HG02970 (cell line): ENCODE results near the gene SASS6.
A peak's percentile ranks its signal among the peaks of the same experiment; 100 is the strongest.

ENCODE experiments used
- ATAC-seq: cut with Tn5 transposase; IDR thresholded peaks from one replicate; pipeline ENCODE4 v1.9.1; 2021; ENCODE audit warnings: mild to moderate bottlenecking, moderate library complexity, moderate number of reproducible peaks; ENCODE audit not compliant: unreplicated experiment, low FRiP score

Gene SASS6, protein sequence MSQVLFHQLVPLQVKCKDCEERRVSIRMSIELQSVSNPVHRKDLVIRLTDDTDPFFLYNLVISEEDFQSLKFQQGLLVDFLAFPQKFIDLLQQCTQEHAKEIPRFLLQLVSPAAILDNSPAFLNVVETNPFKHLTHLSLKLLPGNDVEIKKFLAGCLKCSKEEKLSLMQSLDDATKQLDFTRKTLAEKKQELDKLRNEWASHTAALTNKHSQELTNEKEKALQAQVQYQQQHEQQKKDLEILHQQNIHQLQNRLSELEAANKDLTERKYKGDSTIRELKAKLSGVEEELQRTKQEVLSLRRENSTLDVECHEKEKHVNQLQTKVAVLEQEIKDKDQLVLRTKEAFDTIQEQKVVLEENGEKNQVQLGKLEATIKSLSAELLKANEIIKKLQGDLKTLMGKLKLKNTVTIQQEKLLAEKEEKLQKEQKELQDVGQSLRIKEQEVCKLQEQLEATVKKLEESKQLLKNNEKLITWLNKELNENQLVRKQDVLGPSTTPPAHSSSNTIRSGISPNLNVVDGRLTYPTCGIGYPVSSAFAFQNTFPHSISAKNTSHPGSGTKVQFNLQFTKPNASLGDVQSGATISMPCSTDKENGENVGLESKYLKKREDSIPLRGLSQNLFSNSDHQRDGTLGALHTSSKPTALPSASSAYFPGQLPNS

DNA sequence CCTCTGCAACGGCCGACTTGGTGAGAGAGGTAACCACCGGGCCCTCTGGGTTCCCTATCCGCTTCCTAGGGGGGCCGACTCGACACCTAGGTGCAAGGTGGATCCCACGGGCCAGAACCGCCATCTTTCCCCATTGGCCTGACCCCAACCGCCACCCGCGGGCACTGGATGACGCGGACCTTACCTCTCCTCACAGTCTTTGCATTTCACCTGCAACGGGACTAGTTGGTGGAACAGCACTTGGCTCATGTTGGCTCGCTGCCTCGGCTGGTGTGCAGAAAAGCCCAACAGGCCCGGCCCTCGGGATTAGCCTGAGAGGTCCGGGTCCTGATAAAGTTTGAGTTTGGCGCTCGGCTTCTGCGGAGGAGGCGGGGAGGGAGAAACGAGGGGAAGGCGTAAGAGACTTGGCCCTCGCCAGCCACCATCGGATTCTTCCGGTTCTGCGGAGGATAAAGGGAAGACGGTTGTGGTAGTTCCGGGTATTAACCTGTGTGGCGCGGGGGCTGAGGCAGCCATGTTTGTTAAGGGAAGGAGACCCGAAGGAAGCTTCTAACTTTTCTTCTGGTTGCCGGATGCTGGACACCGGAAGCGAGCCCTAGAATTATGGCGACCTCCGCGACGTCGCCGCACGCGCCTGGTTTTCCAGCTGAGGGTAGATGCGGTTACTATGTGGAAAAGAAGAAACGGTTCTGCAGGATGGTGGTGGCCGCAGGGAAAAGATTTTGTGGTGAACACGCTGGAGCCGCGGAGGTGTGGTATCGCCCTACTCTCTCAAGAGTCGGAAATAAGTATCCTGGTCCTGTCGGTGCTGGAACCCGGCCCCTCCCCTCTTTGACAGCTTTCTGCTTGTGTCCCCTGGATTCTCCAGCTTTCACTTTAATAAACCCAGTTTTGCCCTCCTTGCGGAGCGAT is at the start of gene SASS6, which contains the start of gene TRMT13:
Gene SASS6 (minus strand): TSS at position 365 of the 912 bp plus-strand sequence. CDS start 116 bp downstream, at position 249.
Gene TRMT13 (plus strand): TSS at position 598 of the 912 bp plus-strand sequence. CDS start 6 bp downstream, at position 604.
- ATAC-seq = peak; percentile 94

DNA sequence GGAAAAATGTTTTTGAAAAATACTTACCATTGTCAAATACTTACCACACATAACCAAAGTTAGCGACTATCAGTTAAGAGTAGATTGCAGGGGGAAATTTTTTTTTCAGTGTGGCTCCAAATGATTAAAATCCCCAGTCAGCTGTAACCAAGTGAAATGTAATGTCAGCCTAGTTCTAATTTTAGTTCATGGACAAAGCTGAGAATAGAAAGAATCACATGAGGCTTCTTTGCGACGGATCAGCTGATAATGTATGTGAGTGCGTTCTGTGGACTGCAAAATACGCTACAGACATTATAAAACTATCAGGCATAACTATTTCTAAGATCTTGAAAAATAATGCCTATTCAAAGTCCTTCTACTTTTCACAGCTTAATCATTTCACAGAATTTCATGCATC is 45.4 kb upstream of the SASS6 start, which contains the start of gene LRRC39:
Gene LRRC39 (minus strand): TSS at position 166 of the 400 bp plus-strand sequence. CDS start 9,740 bp downstream, outside the sequence.
- ATAC-seq = no peak

DNA sequence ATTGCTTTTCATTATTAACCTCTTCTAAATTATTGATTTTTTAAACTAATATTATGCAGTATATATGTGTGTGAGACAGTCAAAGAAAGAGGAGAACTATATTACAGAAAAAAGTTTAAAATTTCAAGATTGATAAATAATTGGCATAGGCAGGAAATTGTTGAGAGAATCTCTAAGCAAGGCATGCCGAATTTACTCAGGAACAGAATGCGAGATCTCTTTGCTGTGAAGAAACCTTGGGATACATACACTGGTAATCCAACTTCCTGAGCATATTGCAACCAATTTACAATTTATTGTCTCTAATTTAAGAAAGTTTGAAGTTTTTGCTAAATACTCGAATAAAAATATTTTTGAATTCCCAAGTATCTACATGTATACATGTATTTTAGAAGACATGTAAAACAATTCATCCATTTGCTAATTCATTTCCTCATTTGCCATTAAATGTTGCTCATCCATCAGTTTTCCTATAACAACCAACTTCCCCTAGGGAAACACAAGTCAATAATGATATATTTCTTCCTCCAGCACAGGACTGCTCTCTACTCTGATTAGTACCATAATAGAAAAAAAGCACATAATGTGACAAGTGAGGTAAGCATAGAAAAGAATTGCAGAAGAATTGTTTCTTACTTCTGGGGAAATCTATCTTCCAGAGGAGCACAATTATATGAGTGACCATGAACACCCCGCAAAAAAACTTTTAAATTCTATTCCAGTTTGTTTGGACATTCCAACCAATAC is 44.7 kb upstream of the SASS6 start:
- no peak for ATAC-seq

DNA sequence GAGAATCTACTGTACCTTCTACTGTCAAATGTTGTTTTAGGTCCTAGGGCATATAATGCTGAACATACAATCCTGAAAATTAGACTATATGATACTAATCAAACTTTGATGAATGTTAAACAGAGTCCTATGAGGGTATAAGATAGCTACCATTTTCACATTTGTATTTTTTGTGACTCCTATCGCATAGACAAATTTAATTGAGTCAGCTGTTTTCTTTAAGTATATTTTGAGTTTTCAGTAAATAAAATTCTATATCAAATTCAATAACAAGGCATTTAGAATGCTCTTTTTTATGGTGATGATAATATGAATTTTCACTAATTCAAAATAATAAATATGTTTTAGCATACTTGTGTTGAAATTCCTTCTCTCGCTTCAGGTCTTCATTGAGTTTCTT is 35.3 kb upstream of the SASS6 start:
- no peak for ATAC-seq

DNA sequence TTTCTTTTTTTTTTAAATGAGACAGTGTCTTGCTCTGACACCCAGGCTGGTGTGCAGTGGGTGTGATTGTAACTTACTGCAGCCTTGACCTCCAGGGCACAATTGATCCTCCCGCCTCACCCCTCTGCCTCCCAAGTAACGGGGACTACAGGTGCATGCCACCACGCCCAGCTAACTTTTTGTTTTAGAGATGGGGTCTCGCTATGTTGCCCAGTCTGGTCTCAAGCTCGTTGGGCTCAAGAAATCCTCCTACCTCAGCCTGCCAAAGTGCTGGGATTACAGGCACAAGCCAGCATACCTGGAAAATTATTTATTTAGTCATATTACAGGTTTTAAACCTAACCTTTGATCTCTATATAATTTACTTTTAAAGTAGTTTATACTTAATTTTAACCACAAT is 32.0 kb upstream of the SASS6 start:
- no peak for ATAC-seq

DNA sequence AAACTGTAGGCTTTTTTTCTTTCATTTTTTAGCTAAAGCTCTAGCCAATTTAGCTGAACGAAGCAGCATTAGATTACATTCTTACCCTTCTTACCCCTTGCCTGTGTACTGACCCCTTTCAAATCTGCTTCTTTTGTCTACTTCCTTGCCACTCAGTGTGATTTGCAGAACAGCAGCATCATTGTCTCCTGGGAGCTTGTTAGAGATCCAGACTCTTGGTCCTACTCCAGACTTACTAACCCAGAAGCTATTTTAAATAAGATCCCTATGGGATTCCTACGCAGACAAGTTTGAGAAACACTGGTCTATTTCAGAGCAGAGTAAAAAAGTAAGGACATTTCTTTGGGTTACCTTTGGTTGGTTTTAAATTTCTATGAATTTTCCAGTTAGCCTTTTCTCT is 31.5 kb upstream of the SASS6 start:
- ATAC-seq = no peak

DNA sequence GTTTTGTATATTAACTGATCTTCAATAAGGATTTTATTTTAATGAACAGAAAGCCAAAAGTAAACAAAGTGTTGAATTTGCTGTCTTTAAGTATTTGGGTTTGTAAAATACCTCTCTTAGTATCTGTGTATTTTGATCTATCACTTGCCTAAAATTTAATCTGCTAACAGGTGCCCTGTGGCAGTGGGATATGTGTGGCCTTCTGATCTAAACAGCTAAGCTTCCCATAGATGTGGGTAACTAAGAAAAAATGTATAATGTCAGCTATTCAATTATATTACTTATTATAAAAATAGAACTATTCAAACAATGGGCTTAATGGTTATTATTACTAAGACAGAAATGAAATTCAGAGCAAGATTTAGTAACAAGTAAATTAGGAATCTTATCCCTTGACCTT is 30.2 kb upstream of the SASS6 start:
- no peak for ATAC-seq

DNA sequence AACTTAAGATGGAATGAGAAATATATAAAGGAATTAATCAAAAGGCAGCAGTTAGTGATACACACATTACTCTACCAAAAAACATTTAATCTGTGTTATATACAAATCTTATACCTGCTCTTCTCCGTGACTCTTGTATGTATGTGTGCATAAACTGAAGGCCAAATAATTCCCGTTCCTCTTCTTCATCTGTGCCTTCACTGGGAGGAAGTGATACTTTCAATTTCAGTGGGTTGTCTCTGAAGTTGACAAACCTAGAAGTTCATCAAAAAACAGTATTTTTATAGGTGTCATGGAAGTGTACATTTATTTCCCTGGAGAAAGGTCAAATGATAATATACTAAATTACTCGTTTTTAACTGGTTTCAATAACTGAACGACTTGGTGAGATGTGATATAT is 19.5 kb upstream of the SASS6 start:
- no peak for ATAC-seq

DNA sequence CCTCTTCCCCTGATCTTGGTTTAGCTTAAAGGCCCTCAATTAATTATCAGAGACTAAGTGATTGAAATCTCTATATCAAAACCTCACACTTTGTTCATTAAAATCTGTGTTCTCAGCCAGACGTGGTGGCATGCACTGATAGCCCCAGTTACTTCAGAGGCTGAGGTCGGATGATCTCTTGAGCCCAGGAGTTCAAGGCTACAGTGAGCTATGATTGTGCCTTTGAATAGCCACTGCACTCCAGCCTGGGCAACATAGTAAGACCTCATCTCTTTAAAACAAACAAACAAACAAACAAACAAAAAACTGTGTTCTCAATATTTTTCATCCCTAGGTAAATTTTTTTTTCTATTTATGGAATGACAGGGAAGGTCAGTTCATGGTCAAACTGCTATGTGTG is 18.9 kb upstream of the SASS6 start:
- no peak for ATAC-seq

DNA sequence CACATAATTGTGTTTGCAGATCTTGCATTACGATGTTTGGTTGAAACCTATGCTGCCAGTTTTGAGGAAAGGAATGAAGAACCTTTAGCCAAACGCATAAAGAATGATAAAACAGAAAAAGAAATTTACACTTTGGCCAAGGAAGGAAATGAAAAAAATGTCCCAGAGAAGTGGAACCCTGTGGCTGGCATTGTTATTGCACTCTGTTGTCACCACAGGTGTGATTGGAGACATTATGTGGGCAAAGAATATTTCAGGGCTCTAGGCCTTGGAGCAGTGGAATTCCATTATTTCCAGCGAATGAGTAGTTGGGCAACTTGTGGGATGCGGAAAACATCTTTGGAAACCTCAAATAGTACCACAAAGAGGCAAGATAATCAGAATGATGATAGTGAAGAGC is 15.1 kb upstream of the SASS6 start:
- no peak for ATAC-seq

DNA sequence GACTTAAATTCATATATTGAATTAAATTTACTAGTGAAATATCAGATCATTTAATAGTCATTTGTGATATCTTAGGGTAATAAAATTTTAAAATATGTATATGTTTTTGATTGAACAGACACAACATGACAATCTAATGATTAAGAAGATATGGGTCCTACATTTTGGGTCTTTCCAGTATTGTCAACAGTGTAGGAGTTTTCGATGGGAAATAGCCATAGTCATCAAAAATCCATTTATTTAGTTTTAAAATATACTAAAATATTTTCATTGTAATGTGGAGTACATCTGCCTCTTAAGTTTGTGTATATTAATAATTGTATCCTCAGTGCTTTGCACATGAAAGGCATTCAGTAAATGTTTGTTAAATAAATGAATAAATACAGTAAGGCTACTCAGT is 14.2 kb upstream of the SASS6 start:
- ATAC-seq = no peak

DNA sequence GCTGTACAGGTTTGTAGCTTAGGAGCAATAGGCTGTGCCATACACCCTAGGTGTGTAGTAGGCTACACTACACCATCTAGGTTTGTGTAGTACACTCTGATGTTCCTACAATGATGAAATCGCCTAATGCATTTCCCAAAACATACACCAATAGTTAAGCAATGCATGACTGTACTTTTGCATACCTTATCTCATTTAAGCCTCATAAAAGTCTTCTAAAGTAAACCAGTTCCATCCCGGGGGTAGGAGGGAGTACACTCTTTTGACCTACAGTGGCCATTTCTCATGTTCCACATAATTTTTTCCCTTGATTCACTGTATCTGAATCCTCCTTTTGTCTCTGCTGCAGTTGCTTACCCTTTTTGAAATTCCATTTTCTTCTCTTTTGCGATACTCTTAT is 12.4 kb upstream of the SASS6 start:
- no peak for ATAC-seq

DNA sequence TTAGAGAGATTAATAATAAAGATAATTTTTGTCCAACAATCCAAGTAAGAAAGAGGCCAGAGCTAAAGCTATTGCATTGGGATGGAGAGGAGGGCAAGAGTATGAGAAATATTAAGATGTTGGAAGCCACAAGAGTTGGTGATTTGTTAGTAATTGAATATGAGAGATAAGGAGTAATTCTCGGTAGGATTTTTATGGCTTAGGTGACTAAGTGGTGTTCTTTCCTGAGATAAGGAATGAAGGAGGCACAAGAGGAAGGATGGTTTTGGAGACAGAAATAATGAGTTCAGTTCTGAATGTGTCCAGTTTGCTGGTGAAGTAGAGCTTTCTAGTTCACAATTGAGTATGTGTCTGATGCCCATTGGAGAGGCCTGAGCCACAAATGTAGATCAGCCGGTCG is 9.6 kb upstream of the SASS6 start:
- ATAC-seq = no peak

DNA sequence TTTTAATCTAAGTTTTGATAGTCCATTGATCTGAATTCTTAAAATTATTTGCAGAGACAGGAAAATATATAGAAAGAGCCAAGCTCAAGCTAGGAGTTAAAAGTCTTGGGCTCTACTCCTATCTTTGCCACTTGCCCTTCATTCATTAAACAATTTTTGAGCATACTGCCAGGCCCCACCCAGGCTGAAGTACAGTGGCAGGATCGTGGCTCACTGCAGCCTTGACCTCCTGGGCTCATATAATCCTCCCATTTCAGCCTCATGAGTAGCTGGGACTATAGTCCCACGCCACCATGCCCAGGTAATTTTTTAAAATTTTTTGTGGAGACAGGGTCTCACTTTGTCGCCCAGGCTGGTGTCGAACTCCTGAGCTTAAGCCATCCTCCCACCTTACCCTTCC is 8.5 kb upstream of the SASS6 start:
- ATAC-seq = no peak

DNA sequence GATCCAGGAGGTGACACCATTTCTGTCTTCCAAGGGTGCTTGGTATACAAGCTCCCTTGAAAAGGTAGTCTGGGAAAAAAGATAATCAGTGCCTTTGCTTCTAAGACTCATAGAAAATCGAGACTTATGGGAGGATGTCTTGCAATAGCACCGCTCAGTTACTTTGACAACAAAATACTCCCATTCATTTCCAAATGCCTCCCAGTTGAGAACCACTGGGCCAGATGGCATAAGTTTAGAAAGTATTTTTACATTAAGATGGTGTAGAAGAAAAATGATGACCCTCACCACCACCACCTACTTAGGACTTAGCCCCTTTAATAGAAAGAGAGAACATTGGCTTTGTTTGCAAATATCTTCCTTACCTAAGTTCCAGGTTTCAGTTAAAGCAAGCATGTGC is 4.9 kb upstream of the SASS6 start:
- no peak for ATAC-seq

DNA sequence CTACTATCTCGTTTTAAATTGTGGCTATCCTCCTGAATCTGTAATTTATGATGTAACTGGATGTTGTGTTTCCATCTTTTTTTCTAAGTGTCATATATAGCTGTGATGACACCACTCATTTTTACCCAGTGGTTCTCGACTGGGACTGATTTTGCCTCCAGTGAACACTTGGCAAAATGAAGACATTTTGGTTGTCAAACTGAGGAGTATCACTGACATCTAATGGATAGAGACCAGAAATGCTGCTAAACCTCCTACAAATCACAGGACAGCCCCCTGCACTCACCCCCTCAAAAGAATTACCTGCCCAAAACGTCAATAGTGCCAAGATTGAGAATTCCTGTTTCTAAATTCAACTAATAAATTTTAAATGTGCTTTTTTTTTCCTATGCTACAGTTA is 2.1 kb upstream of the SASS6 start:
- no peak for ATAC-seq

DNA sequence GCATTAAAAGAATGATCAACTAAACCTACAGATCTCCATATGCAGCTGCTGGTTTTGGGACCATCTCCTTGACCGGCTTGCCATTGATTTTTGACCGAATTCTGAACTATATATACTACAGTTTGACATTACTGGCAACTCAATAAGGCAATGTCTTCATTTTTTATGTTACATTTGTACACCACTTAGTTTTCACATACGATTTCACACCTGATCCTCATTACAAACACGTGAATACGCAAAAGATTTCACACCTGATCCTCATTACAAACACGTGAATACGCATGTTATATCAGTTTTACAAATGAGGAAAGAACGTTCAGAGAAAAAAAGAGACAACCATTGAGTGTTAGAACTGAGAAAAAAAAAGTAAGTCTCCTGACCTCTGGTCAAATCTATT is 1.1 kb downstream of the SASS6 start:
- no peak for ATAC-seq

DNA sequence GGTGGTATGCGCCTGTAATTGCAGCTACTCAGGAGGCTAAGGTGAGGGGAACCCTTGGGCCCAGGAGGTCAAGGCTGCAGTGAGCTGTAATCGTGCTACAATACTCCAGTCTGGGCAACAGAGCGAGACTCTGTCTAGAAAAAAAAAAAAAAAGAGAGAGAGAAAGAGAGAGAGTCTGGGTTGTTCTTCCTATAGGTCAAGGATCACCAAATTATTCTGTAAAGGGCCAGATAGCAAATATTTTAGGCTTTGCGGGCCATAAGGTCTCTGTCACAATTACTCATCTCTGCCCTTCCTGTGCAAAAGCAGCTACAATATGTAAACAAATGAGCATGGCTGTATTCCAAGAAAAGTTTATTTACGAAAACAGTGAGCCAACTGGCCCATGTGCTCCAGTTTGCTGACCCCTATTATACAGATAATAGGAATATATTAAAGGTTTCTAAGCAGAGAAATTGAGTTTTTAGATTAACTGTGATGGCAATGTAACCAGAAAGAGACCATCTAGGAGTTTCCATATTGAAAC is 2.1 kb downstream of the SASS6 start:
- ATAC-seq = no peak

DNA sequence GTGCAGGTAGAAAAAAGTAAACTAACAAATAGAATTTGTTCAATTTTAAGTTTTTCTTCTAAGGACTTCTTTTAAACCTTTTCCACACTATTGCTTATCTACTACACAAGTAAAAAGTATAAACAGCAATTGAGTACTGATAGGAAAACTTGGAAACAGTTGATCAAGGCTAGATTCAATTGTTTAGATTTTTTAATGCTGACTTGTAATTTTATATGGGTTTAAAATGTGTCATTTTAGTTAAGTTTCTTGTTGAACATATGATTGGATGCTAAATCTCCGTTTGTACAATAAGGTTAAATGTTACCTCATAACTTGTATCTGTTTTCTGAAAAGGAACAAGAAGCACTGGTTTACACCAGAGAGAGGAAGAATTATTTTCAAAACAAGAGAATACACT is 5.5 kb downstream of the SASS6 start:
- ATAC-seq = no peak

DNA sequence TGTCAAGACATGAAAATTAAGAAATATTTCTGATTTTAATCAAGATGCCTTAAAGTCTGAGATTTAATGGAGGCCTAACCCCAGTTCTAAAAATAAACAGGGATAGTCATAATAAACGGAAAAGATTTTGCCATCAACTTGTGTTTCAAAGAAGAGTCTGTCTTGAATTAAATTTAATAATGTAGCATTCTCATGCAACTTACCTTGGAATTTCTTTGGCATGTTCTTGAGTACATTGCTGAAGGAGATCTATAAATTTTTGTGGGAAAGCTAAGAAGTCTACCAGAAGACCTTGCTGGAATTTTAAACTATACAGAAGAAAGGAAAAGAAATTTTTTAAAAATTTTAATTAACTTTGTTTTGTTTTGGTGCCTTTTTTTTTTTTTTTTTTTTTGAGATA is 10.6 kb downstream of the SASS6 start:
- ATAC-seq = no peak
